ENCODE data around the gene ELMO1. TPM values are rescaled to one million over a fixed set of nuclear protein-coding genes. Genes with fewer than 3 reads are reported as not detected.

Gene ELMO1
- total RNA-seq, 1 experiment from 2014 or later: 1.1 TPM

GRCh38 chr7:37009125-37009675 lies 439.5 kb downstream of the ELMO1 start:
- no peaks in the 10 kb centered on the region for H3K36me3 ChIP-seq (ENCODE audit: control insufficient read depth in 1 of 2, insufficient read depth in 2 of 2, low read length in 2 of 2)
- intact Hi-C loops (cut with micrococcal nuclease): no loop called here
- ChIA-PET RAD21 (ENCODE audit: low non-redundant PET in 1 of 2, low total read pairs in 2 of 2, uncharacterized antibody in 2 of 2, unreplicated experiment in 2 of 2) (no interaction called here), POLR2A (no interaction called here), CTCF (interaction anchor here (2.6 kb wide), 1 partner anchor 19 kb away, joined by 7 read pairs; no protein-coding TSS in a partner anchor)
- no peaks in the 10 kb centered on the region for H3K27me3 ChIP-seq (ENCODE audit: insufficient read depth, low read length)
- H3K4me1 ChIP-seq (ENCODE audit: control insufficient read depth in 1 of 2, insufficient read depth in 2 of 2, low read length in 2 of 2): no peaks in the 10 kb centered on the region
- no peaks in the 10 kb centered on the region for H3K79me2 ChIP-seq (ENCODE audit: insufficient read depth, low read length)
- no peak overlapping the region for H3K9ac ChIP-seq (ENCODE audit: low read length)
- H3K9me2 ChIP-seq (ENCODE audit: insufficient read depth): no peaks in the 10 kb centered on the region
- H2AFZ ChIP-seq (ENCODE audit: low read depth, low read length, poor library complexity, severe bottlenecking): no peak overlapping the region
- ATAC-seq (no peak), DNase-seq (ENCODE audit: low read depth, low spot score) (no peak)
- H4K20me1 ChIP-seq (ENCODE audit: insufficient read depth): no peaks in the 10 kb centered on the region
- no peak overlapping the region for H3K4me2 ChIP-seq (ENCODE audit: low read length)
- no TSS peak for BruUV-seq (replicated peaks)
- no peak overlapping the region for H3K4me3 ChIP-seq (replicated peaks in 1 of 2; ENCODE audit: low read depth in 1 of 2, low read length in 2 of 2)
- H3K27ac ChIP-seq (ENCODE audit: low read depth, low read length): no peak overlapping the region
- TF ChIP-seq SIN3A (IDR thresholded peaks at IDR 0.05; ENCODE audit: low read depth) (no peak), EZH2phosphoT487 (IDR thresholded peaks at IDR 0.05; ENCODE audit: borderline replicate concordance) (no peak), JUND (IDR thresholded peaks at IDR 0.05) (no peak), POLR2A (IDR thresholded peaks at IDR 0.05; ENCODE audit: borderline replicate concordance, extremely low read depth, insufficient read depth, insufficient read length) (no peak), ZBTB33 (IDR thresholded peaks at IDR 0.05; ENCODE audit: extremely low read depth, insufficient replicate concordance, low read length) (no peak), REST (IDR thresholded peaks at IDR 0.05; ENCODE audit: low read depth) (no peak), SRF (IDR thresholded peaks at IDR 0.05; ENCODE audit: low read depth) (no peak), MAX (IDR thresholded peaks at IDR 0.05) (no peak), EGR1 (IDR thresholded peaks at IDR 0.05; ENCODE audit: low read depth) (no peak), ZFX (IDR thresholded peaks at IDR 0.05) (no peak)
- H3K9me3 ChIP-seq (ENCODE audit: control insufficient read depth in 1 of 2, insufficient read depth in 1 of 2, low read depth in 1 of 2, low read length in 2 of 2): no peaks in the 10 kb centered on the region
